ENCODE data around the gene HDDC2. TPM values are rescaled to one million over a fixed set of nuclear protein-coding genes. Genes with fewer than 3 reads are reported as not detected.

HDDC2 gene
- total and polyA plus RNA-seq, 2 experiments from 2014 or later = 69.5 to 131 TPM

GRCh38 chr6:125254321-125254720, 47.4 kb downstream of the HDDC2 start:
- Histone ChIP-seq H3K27ac (ENCODE audit: low read depth) (no peak overlapping the region), H2AFZ (no peak overlapping the region), H3K79me2 (replicated peaks; ENCODE audit: insufficient read depth) (no peaks in the 10 kb centered on the region), H3K9me2 (ENCODE audit: insufficient read depth) (no peaks in the 10 kb centered on the region), H3K4me2 (no peak overlapping the region), H3K4me3 (no peak overlapping the region), H3K27me3 (ENCODE audit: insufficient read depth) (no peaks in the 10 kb centered on the region), H3K36me3 (ENCODE audit: insufficient read depth) (no peaks in the 10 kb centered on the region), H4K20me1 (replicated peaks; ENCODE audit: insufficient read depth) (no peaks in the 10 kb centered on the region), H3F3A (replicated peaks; ENCODE audit: low read depth) (no peaks in the 10 kb centered on the region), H3K4me1 (ENCODE audit: insufficient read depth) (peaks cover 10% of the 10 kb centered on the region)
- DNase-seq (ENCODE audit: low spot score) (no peak), ATAC-seq (no peak)
- TF ChIP-seq CREB1 (CRISPR knock-in tag; IDR thresholded peaks at IDR 0.05; ENCODE audit: low read depth) (no peak), NANOG (IDR thresholded peaks at IDR 0.05; ENCODE audit: borderline replicate concordance) (no peak), ETS1 (IDR thresholded peaks at IDR 0.05) (no peak), EZH2 (IDR thresholded peaks at IDR 0.05; ENCODE audit: low read depth, unreplicated experiment) (no peak), EZH2phosphoT487 (IDR thresholded peaks at IDR 0.05; ENCODE audit: unreplicated experiment) (no peak), ZNF331 (CRISPR knock-in tag; IDR thresholded peaks at IDR 0.05; ENCODE audit: low read depth) (no peak), JUNB (IDR thresholded peaks at IDR 0.05; ENCODE audit: unreplicated experiment) (no peak), CTCF (conservative IDR thresholded peaks at IDR 0.05; ENCODE audit: low read depth in 2 of 2) (no peak), REST (IDR thresholded peaks at IDR 0.05; ENCODE audit: unreplicated experiment) (no peak), POLR2AphosphoS5 (IDR thresholded peaks at IDR 0.05; ENCODE audit: low read depth) (no peak), ZNF462 (CRISPR knock-in tag; IDR thresholded peaks at IDR 0.05) (no peak), STAT1 (IDR thresholded peaks at IDR 0.05; ENCODE audit: unreplicated experiment) (no peak), ZNF114 (CRISPR knock-in tag; IDR thresholded peaks at IDR 0.05) (no peak)
- Mint-ChIP-seq H3K4me1 (peaks cover 11% of the 10 kb centered on the region), H3K27ac (no peak overlapping the region), H3K27me3 (ENCODE audit: insufficient read depth, low read depth, poor library complexity) (peaks cover 2% of the 10 kb centered on the region), H3K9me3 (no peaks in the 10 kb centered on the region), H3K4me3 (no peak overlapping the region), H3K36me3 (ENCODE audit: low read depth) (no peaks in the 10 kb centered on the region)
